Spleen (tissue), 11 donors: ENCODE data around the gene HSDL2. TPM values are rescaled to one million over a fixed set of nuclear protein-coding genes. Genes with fewer than 3 reads are reported as not detected.

ENCODE experiments used
- DNase-seq: peaks from one replicate; pipeline ENCODE4 v3.0.0-alpha.2; 2020
- H3K27ac ChIP-seq, 8 donors: fragments of 200-600 bp; sonication (generic) in 7 of 8; 1 replicate in 4 of 8; 2 replicates in 4 of 8; pipeline versions ENCODE4 v1.5.0 to v1.8.0; 2016 to 2021; ENCODE audit warnings: inconsistent platforms in 4 of 8, mild to moderate bottlenecking in 4 of 8, moderate library complexity in 1 of 8
- H3K27me3 ChIP-seq, 7 donors: fragments of 200-600 bp; sonication (generic) in 6 of 7; replicated peaks in 1 of 7; 1 replicate in 4 of 7; 2 replicates in 3 of 7; pipeline versions ENCODE4 v1.5.0 to v1.8.0; 2016 to 2021; ENCODE audit warnings: inconsistent platforms in 3 of 7, mild to moderate bottlenecking in 1 of 7
- H3K36me3 ChIP-seq, 6 donors: fragments of 200-600 bp; sonication (generic) in 5 of 6; 1 replicate in 4 of 6; 2 replicates in 2 of 6; pipeline versions ENCODE4 v1.5.0 to v1.8.0; 2016 to 2021; ENCODE audit warnings: inconsistent platforms in 2 of 6
- H3K4me1 ChIP-seq, 6 donors: fragments of 200-600 bp; sonication (generic) in 5 of 6; 1 replicate in 3 of 6; 2 replicates in 3 of 6; pipeline versions ENCODE4 v1.5.0 to v1.8.0; 2016 to 2021; ENCODE audit warnings: inconsistent platforms in 3 of 6
- H3K4me3 ChIP-seq, 8 donors: fragments of 200-600 bp; sonication (generic) in 7 of 8; 1 replicate in 4 of 8; 2 replicates in 4 of 8; pipeline versions ENCODE4 v1.5.0 to v1.8.0; 2016 to 2021; ENCODE audit warnings: inconsistent platforms in 4 of 8, mild to moderate bottlenecking in 4 of 8, moderate library complexity in 2 of 8
- H3K9me3 ChIP-seq, 8 donors: fragments of 200-600 bp; sonication (generic) in 7 of 8; 1 replicate in 4 of 8; 2 replicates in 4 of 8; pipeline versions ENCODE4 v1.5.0 to v1.8.0; 2016 to 2021; ENCODE audit warnings: inconsistent platforms in 4 of 8
- CTCF ChIP-seq, 11 experiments: fragments of 200-600 bp in 7 of 11; fragments of 450-650 bp in 4 of 11; sonication (generic) in 4 of 11; IDR thresholded peaks in 8 of 11; conservative IDR thresholded peaks in 3 of 11; 1 replicate in 7 of 11; 2 replicates in 4 of 11; pipeline versions ENCODE4 v1.4.0 to v1.8.0; 2016 to 2021; ENCODE audit warnings: antibody characterized with exemption in 11 of 11, inconsistent platforms in 4 of 11, mild to moderate bottlenecking in 1 of 11
- POLR2A ChIP-seq, 3 donors: fragments of 450-650 bp; IDR thresholded peaks; one replicate each; pipeline ENCODE4 v1.5.1; 2017; ENCODE audit warnings: antibody characterized with exemption in 3 of 3, mild to moderate bottlenecking in 1 of 3
- POLR2AphosphoS5 ChIP-seq, 3 donors: sonication (generic); formaldehyde crosslinking; IDR thresholded peaks; one replicate each; pipeline ENCODE4 v1.5.1; 2017; ENCODE audit warnings: antibody characterized with exemption in 3 of 3
- WGBS, 5 donors: extraction: QIAGEN DNeasy Blood & Tissue Kit in 3 of 5; methylation state at CpG; one replicate each; pipeline versions ENCODE4 v1.1.5 to v1.1.7; 2013 to 2018; 5-methylcytosine and 5-hydroxymethylcytosine counted together
- intact Hi-C: fragments of 100-400 bp; cut with DNase I; formaldehyde crosslinking; loops from one replicate; pipeline ENCODE4 v1.15.0; 2023; ENCODE audit warnings: low total_unique reads
- polyA plus RNA-seq, 3 donors: library from polyadenylated mRNA; stranded (reverse); fragments of 200-250 nt; gene quantifications; one replicate each; pipeline ENCODE4 v1.2.1, GENCODE V29; 2013
- total RNA-seq, 7 donors: library from RNA; depleted of rRNA in 3 of 7; stranded (reverse); fragments of >200 nt in 3 of 7; fragmentation: NEBNext Ultra II Directional in 4 of 7; extraction: Animal tissue kit (Norgen Biotek cat#: 25700) in 4 of 7; gene quantifications; one replicate each; pipeline versions ENCODE4 v1.1.0 to v1.2.1, GENCODE V29; 2016 to 2021
- donor health status: healthy with polysubstance abuse.
- donor health status: DM: no; HTN: no; CAD: no; lungs with moderate emphysema.
- donor health status: DM: no; HTN: no; CAD: no.
- donor health status: Bipolar disorder and iron deficiency.
- donor health status: healthy.
- donor health status: DM: no; HTN: no; CAD: no.
- donor health status: DM: yes; HTN: yes; CAD: no.

HSDL2 gene
- total and polyA plus RNA-seq, 10 donors = 11.2 to 42.6 (median 30.3) TPM

GRCh38 chr9:112520069-112520468 lies 140.2 kb downstream of the HSDL2 start:
- intact Hi-C loops = no loop called here
- Histone ChIP-seq H3K4me1 (no peaks in the 10 kb centered on the region), H3K27me3 (no peaks in the 10 kb centered on the region), H3K36me3 (no peaks in the 10 kb centered on the region), H3K27ac (no peak overlapping the region), H3K4me3 (no peak overlapping the region), H3K9me3 (no peaks in the 10 kb centered on the region)
- no peak for DNase-seq
- WGBS, 5 donors = 90 to 94% (median 91%) methylated on average over 1 of the region's 1 CpG
- TF ChIP-seq CTCF (IDR thresholded peaks at IDR 0.05 in 8 of 11, conservative IDR thresholded peaks at IDR 0.05 in 3 of 11) (no peak), POLR2A (IDR thresholded peaks at IDR 0.05) (no peak), POLR2AphosphoS5 (IDR thresholded peaks at IDR 0.05) (no peak)

- TF ChIP-seq CTCF (IDR thresholded peaks at IDR 0.05 in 8 of 11, conservative IDR thresholded peaks at IDR 0.05 in 3 of 11) = no peak
- no peak for TF ChIP-seq POLR2AphosphoS5 (IDR thresholded peaks at IDR 0.05)
- no peak for TF ChIP-seq POLR2A (IDR thresholded peaks at IDR 0.05)
- Histone ChIP-seq H3K4me1 (no peaks in the 10 kb centered on the region), H3K27me3 (no peaks in the 10 kb centered on the region), H3K36me3 (no peaks in the 10 kb centered on the region), H3K4me3 (no peak overlapping the region), H3K27ac (no peak overlapping the region), H3K9me3 (no peaks in the 10 kb centered on the region)
- 61 to 81% (median 62%) methylated on average over 3 of the region's 3 CpGs for WGBS, 5 donors
- intact Hi-C loops = no loop called here
- no peak for DNase-seq
Measured at GRCh38 chr9:112520656-112521055, 140.7 kb downstream of the HSDL2 start.

Other genes starting within 250 kb of the HSDL2 start
- gene SUSD1, start 204.8 kb upstream of the HSDL2 start, total RNA-seq = 10 to 100 TPM; 17.1 to 26.8 (median 23.1) TPM
- gene SUSD1, start 204.8 kb upstream of the HSDL2 start, polyA plus RNA-seq = 1 to 10 TPM; 4.4 to 5.7 (median 5.7) TPM
- gene PTBP3, start 46.5 kb upstream of the HSDL2 start, total RNA-seq = 100 to 1,000 TPM in 3 of 7 donors, 10 to 100 TPM in 4; 76.8 to 107 (median 94.0) TPM
- gene PTBP3, start 46.5 kb upstream of the HSDL2 start, polyA plus RNA-seq = 10 to 100 TPM; 10.6 to 18.7 (median 13.2) TPM
- gene KIAA1958, start 106.7 kb downstream of the HSDL2 start, total RNA-seq = 10 to 100 TPM in 1 of 7 donors, 1 to 10 TPM in 6; 4.9 to 11.9 (median 7.9) TPM
- under 1 TPM; 0.39 to 0.53 (median 0.51) TPM for gene KIAA1958, start 106.7 kb downstream of the HSDL2 start, polyA plus RNA-seq